Measurements from ENCODE around the gene WWOX. TPM values are rescaled to one million over a fixed set of nuclear protein-coding genes. Genes with fewer than 3 reads are reported as not detected.

The WWOX gene
- total and polyA plus RNA-seq, 2 of the 13 experiments (the other 11 are each of a cell fraction or from before 2014, with no cell fraction given) = 9.1 to 37.4 TPM

DNA sequence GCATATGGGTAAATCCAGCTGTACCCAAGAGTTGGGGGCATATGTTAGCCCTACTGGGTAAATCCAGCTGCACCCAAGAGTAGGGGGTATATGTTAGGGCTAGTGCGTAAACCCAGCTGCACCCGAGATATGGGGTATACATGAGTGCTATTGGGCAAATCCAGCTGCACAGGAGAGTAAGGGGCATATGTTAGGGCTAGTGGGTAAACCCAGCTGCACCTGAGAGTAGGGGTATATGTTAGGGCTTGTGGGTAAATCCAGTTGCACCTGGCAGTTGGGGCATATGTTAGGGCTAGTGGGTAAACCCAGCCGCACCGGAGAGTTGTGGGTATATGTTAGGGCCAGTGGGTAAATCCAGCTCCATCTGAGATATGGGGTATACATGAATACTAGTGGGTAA, 80.9 kb downstream of the WWOX start:
- Histone ChIP-seq H4K20me1 (ENCODE audit: insufficient read depth, low read length) (no peaks in the 10 kb centered on the region), H3K27me3 (ENCODE audit: control insufficient read depth in 1 of 2, insufficient read depth in 2 of 2, low read length in 2 of 2) (no peaks in the 10 kb centered on the region), H3K9me3 (ENCODE audit: low read length) (no peaks in the 10 kb centered on the region), H3K27ac (ENCODE audit: extremely low read length, insufficient read depth, low read length) (no peak overlapping the region), H2AFZ (ENCODE audit: low read length) (no peak overlapping the region), H3K4me3 (replicated peaks in 1 of 3; ENCODE audit: insufficient read depth in 1 of 3, low read depth in 2 of 3, low read length in 3 of 3) (no peak overlapping the region), H3K4me1 (ENCODE audit: insufficient read depth, low read length) (peaks cover 47% of the 10 kb centered on the region), H3K4me2 (ENCODE audit: low read depth, low read length) (no peak overlapping the region), H3K9ac (ENCODE audit: insufficient read depth, low read depth, low read length) (no peak overlapping the region), H3K79me2 (ENCODE audit: insufficient read depth, low read length) (no peaks in the 10 kb centered on the region), H3K36me3 (replicated peaks in 1 of 2; ENCODE audit: control insufficient read depth in 1 of 2, insufficient read depth in 2 of 2, low read length in 2 of 2) (no peaks in the 10 kb centered on the region)
- BruUV-seq (replicated peaks) = no TSS peak
- 82% methylated on average over 4 of the region's 4 CpGs for WGBS (ENCODE audit: low lambda C conversion rate)
- POLR2A ChIA-PET = no interaction called here
- ATAC-seq = no peak
- FAIRE-seq = no peak
- DNase-seq (ENCODE audit: low spot score) = no peak
- in situ Hi-C loops (cut with HindIII; ENCODE audit: extremely low pct_ligation_motif_present, low pct_unique_long_range_greater_than_20kb) (loop anchor here (5.0 kb wide), 1 partner anchor 48 kb away; no protein-coding TSS in a partner anchor), intact Hi-C loops (cut with micrococcal nuclease; ENCODE audit: unreplicated experiment) (loop anchor here (10.0 kb wide), 1 partner anchor 56 kb away; no protein-coding TSS in a partner anchor)
- CTCF ChIA-PET (ENCODE audit: low intra/inter-chr PET ratio, low total read pairs) = no interaction called here
- TF ChIP-seq ZMAT3 (CRISPR knock-in tag; conservative IDR thresholded peaks at IDR 0.05) = no peak
- TF ChIP-seq ZNF543 (CRISPR knock-in tag; IDR thresholded peaks at IDR 0.05) = no peak
- TF ChIP-seq, protein P1, sequence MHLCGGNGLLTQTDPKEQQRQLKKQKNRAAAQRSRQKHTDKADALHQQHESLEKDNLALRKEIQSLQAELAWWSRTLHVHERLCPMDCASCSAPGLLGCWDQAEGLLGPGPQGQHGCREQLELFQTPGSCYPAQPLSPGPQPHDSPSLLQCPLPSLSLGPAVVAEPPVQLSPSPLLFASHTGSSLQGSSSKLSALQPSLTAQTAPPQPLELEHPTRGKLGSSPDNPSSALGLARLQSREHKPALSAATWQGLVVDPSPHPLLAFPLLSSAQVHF (CRISPR knock-in tag; IDR thresholded peaks at IDR 0.05) = no peak
- TF ChIP-seq, protein P2, sequence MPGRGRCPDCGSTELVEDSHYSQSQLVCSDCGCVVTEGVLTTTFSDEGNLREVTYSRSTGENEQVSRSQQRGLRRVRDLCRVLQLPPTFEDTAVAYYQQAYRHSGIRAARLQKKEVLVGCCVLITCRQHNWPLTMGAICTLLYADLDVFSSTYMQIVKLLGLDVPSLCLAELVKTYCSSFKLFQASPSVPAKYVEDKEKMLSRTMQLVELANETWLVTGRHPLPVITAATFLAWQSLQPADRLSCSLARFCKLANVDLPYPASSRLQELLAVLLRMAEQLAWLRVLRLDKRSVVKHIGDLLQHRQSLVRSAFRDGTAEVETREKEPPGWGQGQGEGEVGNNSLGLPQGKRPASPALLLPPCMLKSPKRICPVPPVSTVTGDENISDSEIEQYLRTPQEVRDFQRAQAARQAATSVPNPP (CRISPR knock-in tag; IDR thresholded peaks at IDR 0.05) = no peak
- TF ChIP-seq ZNF564 (CRISPR knock-in tag; IDR thresholded peaks at IDR 0.05) = no peak
- TF ChIP-seq MAFF (IDR thresholded peaks at IDR 0.05; ENCODE audit: low read depth, low read length) = no peak
- no peak for TF ChIP-seq ZNF549 (CRISPR knock-in tag; IDR thresholded peaks at IDR 0.05)
- TF ChIP-seq NBN (conservative IDR thresholded peaks at IDR 0.05) = no peak
- TF ChIP-seq ZFX (CRISPR knock-in tag; IDR thresholded peaks at IDR 0.05; ENCODE audit: low read depth) = no peak
- TF ChIP-seq, protein P3, sequence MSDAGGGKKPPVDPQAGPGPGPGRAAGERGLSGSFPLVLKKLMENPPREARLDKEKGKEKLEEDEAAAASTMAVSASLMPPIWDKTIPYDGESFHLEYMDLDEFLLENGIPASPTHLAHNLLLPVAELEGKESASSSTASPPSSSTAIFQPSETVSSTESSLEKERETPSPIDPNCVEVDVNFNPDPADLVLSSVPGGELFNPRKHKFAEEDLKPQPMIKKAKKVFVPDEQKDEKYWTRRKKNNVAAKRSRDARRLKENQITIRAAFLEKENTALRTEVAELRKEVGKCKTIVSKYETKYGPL (CRISPR knock-in tag; IDR thresholded peaks at IDR 0.05) = no peak
- TF ChIP-seq FOSL2 (CRISPR knock-in tag; IDR thresholded peaks at IDR 0.05) = no peak
- TF ChIP-seq FOXP1 (IDR thresholded peaks at IDR 0.05) = no peak
- TF ChIP-seq FOXP1 (CRISPR knock-in tag; IDR thresholded peaks at IDR 0.05) = no peak
- TF ChIP-seq, protein P4, sequence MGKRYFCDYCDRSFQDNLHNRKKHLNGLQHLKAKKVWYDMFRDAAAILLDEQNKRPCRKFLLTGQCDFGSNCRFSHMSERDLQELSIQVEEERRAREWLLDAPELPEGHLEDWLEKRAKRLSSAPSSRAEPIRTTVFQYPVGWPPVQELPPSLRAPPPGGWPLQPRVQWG (CRISPR knock-in tag; IDR thresholded peaks at IDR 0.05; ENCODE audit: borderline replicate concordance, low read depth) = no peak
- TF ChIP-seq, protein P5, sequence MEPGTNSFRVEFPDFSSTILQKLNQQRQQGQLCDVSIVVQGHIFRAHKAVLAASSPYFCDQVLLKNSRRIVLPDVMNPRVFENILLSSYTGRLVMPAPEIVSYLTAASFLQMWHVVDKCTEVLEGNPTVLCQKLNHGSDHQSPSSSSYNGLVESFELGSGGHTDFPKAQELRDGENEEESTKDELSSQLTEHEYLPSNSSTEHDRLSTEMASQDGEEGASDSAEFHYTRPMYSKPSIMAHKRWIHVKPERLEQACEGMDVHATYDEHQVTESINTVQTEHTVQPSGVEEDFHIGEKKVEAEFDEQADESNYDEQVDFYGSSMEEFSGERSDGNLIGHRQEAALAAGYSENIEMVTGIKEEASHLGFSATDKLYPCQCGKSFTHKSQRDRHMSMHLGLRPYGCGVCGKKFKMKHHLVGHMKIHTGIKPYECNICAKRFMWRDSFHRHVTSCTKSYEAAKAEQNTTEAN (CRISPR knock-in tag; conservative IDR thresholded peaks at IDR 0.05) = no peak
- no peak for TF ChIP-seq KDM5A (IDR thresholded peaks at IDR 0.05; ENCODE audit: borderline replicate concordance, low read length)
- no peak for TF ChIP-seq RBM39 (IDR thresholded peaks at IDR 0.05; ENCODE audit: low read depth, low read length, poor library complexity, severe bottlenecking)
